HG03045 (cell line): ENCODE data around the gene DMGDH.

Experiments used
- ATAC-seq: cut with Tn5 transposase; IDR thresholded peaks from one replicate; pipeline ENCODE4 v1.9.1; 2021; ENCODE audit warnings: mild to moderate bottlenecking, moderate library complexity; ENCODE audit not compliant: unreplicated experiment

The DMGDH gene

GRCh38 chr5:79069488-79070349, at the start of gene DMGDH, which contains the start of gene BHMT2:
DMGDH (minus strand) TSS chr5:79069674; CDS start chr5:79069620, 54 bp downstream.
BHMT2 (plus strand) TSS chr5:79069767; CDS start chr5:79069783, 16 bp downstream.
- no peak for ATAC-seq

- no peak for ATAC-seq
Observed at GRCh38 chr5:79112703-79113058, 43.2 kb upstream of the DMGDH start.

- no peak for ATAC-seq
Observed at GRCh38 chr5:79111960-79112702, 42.7 kb upstream of the DMGDH start.

DNA sequence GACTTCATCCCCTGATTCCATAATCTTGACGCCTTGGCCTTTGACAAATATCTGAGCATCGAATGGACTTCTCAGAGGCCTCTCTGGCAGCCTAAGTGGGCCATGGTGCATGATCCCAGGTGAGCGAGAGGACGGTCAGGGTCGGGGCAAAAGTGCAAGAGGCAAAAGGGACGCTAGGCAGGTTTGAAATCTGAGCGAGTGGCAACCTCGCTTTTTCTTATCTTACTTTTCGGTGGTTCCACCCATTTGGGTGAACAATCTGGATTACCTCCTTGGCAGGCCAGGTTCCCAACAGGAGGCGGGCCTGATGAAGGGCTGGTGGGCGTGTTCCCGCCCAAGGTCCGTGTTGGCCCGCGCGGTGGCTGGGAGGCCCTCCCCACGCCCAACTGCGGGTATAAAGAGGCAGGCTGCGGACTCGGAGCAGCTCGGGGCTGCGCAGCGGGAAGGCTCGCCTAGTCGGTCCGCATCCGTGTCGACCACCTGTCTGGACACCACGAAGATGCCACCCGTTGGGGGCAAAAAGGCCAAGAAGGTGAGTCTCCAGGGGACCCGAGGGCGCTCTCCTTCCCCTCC, 42.0 kb upstream of the DMGDH start, which contains the start of gene BHMT:
Gene BHMT (plus strand): TSS at position 423 of the 573 bp plus-strand sequence. CDS start 77 bp downstream, at position 500.
- no peak for ATAC-seq

- ATAC-seq = no peak
Observed at GRCh38 chr5:79109527-79110492, 40.3 kb upstream of the DMGDH start.

DNA sequence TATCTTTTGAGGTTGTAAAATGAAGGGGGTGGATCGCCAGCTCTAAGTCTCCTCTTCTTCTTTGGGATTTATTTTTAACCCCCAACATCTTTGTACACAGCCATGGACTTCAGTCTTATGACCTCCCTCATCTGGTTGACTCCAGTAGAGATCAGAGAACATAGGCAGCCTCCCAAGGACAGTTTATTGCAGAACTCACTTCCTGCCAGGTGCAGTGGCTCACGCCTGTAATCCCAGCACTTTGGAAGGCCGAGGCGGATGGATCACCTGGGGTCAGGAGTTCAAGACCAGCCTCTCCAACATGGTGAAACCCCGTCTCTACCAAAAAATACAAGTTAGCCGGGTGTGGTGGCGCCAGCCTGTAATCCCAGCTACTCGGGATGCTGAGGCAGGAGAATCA, 39.3 kb upstream of the DMGDH start:
- no peak for ATAC-seq

- no peak for ATAC-seq
Observed at GRCh38 chr5:79108086-79108485, 38.6 kb upstream of the DMGDH start.

DNA sequence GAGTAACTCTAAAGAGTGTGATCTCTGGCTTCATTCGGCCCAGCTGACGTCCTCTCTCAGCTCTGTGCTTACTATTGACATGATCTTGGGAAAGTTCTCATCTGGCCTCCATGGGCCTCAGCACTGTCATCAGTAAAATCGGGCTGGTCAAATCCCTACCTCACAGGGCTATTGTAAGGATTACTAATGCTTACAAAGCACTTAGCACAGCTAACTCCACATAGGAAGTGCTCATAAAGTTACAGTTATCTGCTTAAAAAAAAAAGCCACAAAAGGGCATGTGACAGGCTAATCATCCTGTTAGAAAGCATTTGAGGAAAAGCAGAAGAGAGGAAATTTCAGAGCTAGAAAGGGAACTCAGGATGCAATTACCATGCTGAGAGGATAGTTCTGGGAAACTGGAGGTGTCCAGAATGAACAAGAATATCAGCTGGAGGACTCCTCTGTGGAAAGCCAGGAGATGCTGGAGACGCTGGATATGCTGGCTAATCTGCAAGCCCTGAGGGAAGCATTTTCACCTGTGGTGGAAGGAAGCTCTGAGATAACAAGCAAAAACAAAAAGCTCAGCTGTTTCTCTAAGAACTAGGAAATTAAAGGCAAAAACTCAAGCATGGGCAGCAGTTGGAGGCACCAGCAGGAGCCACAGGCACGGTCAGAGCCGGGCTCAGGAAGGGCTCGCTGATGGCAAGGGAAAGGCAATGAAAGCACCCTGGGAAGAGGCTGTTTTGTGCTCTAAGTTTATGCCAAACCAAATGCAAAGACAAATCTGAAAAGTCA, 37.7 kb upstream of the DMGDH start:
- no peak for ATAC-seq

- ATAC-seq = no peak
Observed at GRCh38 chr5:79105868-79106267, 36.4 kb upstream of the DMGDH start.

- no peak for ATAC-seq
Observed at GRCh38 chr5:79093762-79094161, 24.3 kb upstream of the DMGDH start.

DNA sequence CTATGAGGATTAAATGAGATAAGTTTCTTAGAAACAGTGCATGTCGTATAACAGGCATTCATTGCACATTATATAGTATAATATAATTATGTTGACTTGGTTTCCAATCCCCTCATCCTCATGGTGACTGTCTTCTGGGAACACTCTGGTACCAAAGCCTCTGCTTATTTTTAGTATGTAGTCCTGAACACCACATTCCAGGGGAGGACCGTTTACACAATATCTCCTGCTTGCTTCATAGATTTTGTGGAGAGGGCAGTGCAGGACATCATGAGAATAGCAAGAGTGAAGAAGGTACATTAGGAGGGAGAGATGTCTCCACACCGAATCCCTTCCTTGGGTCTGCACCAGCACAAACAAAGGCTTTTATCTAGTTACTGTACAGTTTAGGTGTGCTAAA, 21.6 kb upstream of the DMGDH start:
- ATAC-seq = no peak

GRCh38 chr5:79088507-79088906, 19.0 kb upstream of the DMGDH start:
- no peak for ATAC-seq

- no peak for ATAC-seq
Observed at GRCh38 chr5:79086116-79086515, 16.6 kb upstream of the DMGDH start.

DNA sequence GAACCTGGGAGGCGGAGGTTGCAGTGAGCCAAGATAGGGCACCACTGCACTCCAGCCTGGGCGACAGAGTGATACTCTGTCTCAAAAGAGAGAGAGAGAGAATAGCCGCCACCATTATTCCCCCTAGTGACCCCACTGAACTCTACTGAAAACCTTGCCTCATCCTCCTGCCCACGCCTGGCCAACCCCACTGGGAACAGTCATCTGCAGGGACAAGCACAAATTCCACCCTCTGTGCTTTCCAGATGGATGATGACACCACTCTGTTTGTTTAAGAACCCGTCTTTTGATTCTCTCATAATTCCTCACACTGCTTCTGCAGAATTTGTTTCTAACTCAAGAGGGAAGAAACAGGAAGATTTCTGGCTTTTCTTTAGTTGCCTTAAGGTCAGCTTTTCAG, 12.3 kb upstream of the DMGDH start:
- no peak for ATAC-seq

DNA sequence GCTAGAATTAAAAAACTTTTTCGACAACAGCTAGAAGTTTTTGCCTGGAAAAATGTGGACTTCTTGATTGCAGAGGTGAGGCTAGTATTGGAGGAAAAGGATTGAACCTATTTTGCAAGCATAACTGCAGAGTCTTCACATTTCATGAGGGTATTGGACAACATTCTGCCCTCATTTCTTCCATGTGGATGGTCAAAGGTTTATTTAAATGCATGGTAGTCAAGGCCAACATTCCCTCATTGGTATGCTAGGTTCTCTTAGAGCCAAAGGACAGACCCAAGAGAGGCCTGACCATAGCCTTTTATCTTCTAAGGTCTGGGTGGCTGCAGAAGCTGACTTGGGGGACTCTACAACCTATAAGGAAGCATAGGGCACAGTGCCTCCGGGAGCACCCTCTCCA, 11.3 kb upstream of the DMGDH start:
- ATAC-seq = no peak

GRCh38 chr5:79077680-79078365, 8.3 kb upstream of the DMGDH start:
- ATAC-seq = no peak

GRCh38 chr5:79076819-79077218, 7.3 kb upstream of the DMGDH start:
- no peak for ATAC-seq

DNA sequence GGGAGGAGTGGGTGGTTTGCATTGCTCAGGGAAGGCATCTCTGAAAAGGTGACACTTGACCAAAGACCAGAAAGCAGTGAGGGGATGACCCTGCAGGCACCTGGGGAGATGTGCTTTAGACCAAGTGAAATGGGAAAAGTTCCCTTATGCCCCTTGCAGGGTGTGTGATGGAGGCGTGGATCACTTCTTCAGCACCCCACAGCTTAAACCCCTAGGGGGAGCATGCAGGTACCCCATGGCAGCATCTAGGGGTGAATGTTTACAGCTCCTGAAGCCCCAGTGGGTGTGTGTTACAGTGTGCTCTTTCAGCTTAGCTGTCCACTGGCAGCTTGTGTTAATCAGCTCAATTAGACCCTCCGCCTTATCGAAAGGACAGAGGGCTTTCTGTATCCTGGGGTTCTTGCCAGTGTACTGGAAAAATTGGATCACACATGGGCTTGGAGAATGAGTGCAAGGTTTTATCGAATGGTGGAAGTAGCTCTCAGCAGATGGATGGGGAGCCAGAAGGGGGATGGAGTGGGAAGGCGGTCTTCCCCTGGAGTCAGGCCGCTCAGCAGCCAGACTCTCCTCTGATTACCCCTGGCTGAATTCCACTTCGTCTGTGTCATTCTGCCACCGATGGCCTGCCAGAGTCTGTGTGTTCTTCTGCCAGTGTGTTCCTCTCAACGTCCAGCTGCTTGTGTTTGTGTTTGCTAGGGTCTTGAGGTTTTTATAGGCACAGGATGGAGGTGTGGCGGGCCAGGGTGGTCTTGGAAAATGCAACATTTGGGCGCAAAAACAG, 6.4 kb upstream of the DMGDH start:
- no peak for ATAC-seq
